GM18858 (cell line): Measurements from ENCODE around the gene RAB38.

Experiments used
- ATAC-seq: cut with Tn5 transposase; IDR thresholded peaks from one replicate; pipeline ENCODE4 v1.9.1; 2021; ENCODE audit not compliant: unreplicated experiment

The RAB38 gene

DNA sequence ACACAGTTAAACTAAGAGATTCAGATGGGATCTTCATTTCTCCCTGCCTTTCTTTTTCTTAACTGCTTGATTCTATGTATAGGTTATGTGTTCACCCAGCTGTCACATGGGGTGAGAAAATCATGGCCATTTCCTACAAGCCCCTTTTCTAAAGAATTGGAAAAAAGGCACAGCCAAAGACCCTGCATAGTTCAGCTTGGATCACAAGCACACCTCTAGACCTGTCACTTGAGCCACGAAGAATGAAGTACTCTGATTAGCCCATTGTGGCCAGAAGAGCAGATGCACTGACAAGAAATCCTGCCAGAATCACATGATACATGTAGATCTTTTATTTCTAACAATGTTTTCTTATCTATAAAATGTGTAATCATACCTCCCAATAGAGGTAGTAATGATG lies 69.7 kb downstream of the RAB38 start:
- ATAC-seq, result no peak

DNA sequence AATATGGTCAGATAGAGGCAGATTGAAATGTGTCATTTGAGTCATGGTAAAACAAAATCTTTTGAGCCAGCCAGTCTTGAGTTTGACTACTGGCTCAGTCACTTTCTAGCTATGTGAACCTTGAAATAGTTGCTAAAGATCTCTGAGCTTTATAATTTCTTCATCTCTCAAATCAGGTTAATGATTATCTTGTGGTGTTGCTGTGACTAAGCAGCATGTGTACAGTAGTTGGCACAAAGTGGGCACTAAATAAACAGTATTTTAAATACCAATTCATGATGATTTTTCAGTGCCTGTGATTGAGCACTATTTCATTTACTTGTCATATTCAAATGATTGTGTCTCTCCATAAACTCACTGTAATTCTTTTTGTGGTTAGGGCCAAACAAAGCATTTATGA lies 70.8 kb downstream of the RAB38 start:
- no peak for ATAC-seq

DNA sequence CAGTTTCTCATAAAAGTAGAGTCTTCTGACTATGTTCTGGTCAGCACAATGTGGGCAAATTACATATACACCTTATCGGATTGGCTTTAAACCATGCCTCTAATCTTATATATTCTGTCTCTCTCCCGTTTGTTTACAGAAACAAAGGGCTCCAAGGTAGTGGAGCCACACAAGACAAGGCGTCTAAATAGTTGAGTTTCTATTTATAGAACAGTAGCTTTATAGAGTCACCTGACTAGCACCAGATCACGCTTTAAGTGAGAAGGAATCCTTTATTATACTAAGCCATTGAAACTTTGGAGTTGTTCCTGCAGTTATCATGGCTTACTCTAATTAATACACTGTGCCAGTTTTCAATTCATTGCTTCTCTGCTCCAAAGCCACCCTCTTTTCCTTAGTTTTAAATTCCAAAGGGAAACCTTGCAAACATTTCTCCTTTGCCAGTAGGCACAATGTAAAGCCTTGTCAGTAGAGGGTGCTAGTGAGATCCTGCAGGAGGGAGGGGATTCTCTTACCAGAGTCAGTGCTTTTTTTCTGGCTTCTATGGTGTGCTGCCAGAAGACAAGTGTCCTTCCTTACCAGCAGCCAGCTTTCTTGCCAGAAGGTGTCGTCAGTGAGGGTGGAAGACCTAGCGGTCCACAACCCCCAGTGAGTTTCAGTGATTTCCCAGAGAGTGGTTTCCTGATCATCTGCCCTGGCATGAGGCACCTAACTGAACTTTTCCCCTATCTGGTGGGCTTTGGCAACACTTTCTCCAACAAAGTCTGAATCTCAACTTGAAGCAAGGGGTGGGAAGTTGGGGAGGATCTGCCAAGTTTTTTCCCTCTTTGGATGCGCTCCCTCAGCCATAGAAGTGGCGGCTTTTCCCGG lies 71.7 kb downstream of the RAB38 start:
- peak; percentile 79 for ATAC-seq

DNA sequence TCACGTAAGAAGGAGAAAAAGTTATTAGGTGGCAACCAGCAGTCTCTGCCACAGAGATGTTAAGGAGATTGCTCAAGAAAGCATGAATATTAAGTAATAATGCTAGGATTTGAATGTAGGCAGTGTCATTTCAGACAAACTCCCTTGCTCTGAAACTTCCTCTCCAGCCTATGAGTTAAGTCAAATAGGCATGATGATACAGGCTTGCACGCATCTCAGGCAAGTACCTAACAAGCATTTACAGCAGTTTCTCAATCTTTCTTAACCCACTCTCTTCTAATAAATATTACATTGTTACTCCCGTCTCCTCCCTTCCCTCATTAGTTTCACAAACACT lies 72.7 kb downstream of the RAB38 start:
- no peak for ATAC-seq

DNA sequence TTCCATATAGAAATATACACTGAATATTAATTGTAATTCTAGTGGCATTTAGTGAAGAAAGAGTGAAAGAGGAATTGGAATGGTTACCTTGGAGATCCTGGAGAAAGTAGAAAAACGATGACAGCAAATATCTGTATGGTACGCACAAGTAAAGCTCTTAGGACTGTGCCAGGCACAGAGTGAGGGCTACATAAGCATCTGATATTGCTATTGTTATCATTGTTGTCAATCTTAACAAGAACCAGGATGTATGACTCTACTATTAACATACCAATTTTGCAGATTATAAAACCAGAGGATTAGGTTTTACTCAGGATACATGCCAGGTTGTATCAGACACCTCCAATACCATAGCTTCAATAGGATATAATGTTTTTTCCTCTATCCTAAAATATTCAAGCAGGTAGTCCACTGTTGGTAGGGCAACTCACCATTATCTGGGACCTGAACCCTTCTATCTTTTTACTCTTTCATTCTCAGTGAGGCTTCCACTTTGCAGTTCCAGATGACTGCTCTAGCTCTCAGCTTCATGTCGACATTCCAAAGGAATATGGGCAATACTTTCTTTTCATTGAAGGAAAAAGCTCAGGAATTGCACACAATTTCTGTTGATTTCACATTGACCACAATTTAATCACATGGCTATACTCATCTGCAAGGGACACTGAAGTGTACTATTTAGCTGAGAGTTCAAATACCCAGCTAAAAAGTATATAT lies 73.2 kb downstream of the RAB38 start:
- no peak for ATAC-seq

DNA sequence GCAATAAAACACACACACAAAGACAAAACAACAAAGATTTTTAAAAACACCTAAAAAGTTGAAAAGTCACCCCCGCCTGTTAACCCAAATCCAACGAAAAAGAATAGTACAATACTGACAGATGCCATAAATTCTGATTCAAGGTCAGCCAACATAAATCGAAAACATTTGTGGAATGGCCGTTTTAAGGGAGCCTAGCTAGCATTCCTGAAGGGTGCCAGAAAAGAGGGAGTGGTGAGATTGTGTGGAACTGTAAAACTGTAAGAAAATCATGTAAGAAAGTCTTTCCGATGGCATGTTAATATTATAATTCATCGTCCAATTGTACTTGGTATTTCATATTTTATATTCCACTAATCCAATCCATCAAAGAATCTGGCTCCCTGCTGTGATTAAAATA lies 75.1 kb downstream of the RAB38 start:
- no peak for ATAC-seq

DNA sequence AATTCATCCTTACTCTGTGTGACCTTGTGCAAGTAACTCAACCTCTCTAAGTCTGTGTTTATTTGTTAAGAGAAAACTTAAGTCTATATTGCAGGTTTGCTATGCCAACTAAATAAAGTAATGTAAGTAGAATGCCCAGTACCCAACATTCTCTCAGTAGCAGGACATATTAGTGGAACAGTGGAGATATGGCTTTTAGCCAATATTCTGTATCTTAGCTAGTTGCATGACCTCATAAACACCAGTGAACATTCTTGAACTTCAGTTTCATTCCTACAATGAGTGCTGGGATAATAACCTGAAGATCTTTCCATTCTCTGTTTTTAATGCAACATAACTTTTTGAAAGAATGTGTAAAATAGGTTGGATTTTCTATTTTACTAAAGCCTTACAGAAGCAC lies 77.0 kb downstream of the RAB38 start:
- ATAC-seq, result no peak

DNA sequence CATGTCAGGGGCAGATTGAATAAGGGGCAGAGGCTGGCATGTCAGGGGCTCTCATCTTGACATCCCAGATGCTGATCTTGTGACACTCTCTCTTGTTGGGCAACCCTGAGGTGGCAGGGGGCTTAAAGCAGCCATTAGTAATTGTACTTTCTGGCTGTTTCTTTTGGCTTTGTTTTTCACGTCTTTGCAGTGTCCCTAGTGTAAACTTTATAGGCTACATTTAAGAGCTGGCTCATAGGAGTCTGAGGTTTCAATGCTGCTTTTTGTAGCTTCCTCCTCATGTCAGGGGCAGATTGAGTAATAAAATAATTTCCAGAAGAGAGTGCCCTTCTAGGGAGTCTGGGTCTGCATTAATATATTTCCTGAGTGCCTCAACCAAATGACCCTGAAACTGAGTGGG lies 86.1 kb downstream of the RAB38 start:
- ATAC-seq, result no peak

DNA sequence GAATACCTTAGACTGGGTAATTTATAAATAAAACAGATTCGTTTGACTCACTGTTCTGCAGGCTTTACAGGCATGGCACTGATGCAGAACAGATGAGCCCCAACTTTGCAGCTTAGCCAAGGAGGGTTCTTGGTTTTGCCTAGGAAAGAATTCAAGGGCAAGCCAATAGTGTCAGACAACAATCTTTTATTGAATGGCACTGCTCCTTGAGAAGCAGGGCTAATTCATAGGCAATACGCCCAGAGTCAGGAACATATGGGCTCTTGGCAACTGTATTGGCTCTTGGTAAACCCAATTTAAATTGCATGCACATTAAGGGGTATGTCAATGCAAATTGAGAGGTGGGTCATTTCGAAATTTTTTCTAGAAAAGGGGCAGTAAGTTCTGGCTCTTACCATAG lies 87.9 kb downstream of the RAB38 start:
- no peak for ATAC-seq

DNA sequence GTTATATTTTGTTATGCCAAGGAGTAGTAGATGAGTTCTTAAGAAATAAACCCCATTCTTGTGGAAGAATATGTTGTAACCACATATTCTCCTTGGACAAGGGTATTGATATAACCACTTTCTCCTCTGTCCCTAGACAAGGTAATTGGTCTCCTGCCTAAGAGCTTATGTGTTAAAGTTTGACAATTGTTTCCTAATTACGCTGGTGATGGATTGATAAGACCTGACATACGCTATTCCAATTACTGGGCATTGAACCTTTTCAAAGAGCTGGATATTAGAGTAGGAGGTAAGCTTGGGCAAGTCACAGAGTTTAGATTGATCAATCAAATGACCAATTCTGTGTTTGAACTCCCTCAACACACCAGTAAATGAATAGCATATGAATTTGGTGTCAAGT lies 88.9 kb downstream of the RAB38 start:
- no peak for ATAC-seq

DNA sequence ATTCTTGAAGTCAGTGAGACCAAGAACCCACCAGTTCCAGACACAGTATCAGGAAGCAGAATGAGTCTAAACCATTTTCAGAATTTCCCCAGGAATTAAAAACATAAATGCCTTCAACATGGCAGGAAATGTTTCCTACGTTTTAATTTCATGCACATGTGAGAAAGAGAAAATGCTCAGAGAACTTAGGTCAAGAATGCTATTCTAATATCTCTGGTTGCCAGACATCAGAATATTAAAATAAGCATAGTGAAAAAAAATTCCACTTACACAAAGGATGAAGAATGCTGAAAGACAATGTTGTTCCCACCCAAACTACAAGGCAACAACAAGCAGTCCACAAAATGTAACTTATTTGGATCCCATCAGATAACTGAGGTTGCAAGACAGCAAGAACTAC lies 104.8 kb downstream of the RAB38 start:
- ATAC-seq, result no peak

DNA sequence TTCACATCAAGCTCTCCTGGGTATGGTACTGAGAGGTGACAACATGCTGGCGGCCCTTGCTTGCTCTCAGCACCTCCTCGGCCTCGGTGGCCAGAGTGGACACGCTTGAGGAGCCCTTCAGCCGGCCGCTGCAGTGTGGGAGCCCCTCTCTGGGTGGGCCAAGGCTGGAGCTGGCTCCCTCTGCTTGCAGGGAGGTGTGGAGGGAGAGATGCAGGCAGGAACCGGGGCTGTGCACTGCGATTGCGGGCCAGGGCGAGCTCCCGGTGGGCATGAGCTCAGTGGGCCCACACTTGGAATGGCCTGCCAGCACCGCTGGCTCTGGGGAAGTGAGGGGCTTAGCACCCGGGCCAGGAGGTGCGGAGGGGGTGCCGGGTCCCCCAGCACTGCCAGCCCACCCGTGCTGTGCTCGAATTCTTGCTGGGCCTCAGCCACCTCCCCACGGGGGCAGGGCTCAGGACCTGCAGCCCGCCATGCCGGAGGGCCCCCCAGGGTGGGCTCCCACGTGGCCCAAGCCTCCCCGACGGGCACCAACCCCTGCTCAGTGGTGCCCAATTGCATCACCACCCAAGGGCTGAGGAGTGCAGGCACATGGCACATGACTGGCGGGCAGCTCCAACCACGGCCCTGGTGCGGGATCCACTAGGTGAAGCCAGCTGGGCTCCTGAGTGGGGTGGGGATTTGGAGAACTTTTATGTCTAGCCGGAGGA lies 106.2 kb downstream of the RAB38 start:
- no peak for ATAC-seq

DNA sequence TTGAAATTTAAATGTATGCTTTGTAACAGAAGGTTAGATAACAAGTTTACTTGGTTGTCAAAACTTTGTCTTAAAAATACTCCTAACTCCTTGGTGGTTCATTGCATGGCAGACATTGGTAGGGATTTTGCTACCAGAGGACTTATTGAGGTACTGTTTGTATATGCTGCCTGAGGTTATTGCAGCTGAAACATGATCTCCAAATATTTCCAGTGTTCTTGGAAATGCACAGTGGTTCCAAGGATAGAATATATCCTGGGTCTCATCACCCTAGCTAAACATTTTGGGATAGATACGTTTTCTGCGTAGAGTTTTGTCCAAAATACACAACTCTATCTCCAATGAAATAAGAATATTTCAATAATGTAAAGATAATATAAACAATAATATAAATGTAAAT lies 109.2 kb downstream of the RAB38 start:
- no peak for ATAC-seq

DNA sequence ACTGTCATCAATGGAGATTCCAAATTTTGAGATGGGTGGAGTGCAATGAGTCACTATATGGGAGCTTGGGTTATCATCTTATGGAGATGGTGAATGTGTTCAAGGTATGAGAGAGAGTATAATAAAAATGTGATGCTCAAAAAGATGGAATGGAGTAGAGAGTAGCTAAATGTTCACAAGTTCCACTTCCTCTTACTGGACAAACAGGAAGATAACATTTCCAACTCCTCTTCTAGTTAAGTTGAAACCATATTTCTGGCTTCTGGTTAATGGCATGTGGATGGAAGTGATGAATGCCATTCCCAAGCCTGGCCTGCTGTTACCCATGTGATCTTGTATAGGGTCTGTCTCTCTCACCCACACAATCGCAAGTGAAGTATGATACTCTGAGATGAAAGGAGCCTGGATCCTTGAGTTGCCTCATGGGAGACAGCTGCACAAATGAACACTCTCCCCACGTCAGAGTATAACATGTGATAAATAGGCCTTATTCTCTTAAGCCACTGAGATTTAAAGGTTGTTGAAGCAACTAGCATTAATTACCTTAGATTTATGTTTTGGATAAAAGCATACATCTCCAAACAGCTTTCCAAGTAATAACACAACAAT lies 111.0 kb downstream of the RAB38 start:
- no peak for ATAC-seq
